ENCODE measurements around the gene KCNH6. TPM values are rescaled to one million over a fixed set of nuclear protein-coding genes. Genes with fewer than 3 reads are reported as not detected.

Gene KCNH6
- total RNA-seq, 1 donor from 2014 or later, result not detected

GRCh38 chr17:63595132-63595531, 72.0 kb downstream of the KCNH6 start:
- no peaks in the 10 kb centered on the region for H3K27me3 ChIP-seq (ENCODE audit: control insufficient read depth, insufficient read depth, low read length)
- TF ChIP-seq, protein P1, sequence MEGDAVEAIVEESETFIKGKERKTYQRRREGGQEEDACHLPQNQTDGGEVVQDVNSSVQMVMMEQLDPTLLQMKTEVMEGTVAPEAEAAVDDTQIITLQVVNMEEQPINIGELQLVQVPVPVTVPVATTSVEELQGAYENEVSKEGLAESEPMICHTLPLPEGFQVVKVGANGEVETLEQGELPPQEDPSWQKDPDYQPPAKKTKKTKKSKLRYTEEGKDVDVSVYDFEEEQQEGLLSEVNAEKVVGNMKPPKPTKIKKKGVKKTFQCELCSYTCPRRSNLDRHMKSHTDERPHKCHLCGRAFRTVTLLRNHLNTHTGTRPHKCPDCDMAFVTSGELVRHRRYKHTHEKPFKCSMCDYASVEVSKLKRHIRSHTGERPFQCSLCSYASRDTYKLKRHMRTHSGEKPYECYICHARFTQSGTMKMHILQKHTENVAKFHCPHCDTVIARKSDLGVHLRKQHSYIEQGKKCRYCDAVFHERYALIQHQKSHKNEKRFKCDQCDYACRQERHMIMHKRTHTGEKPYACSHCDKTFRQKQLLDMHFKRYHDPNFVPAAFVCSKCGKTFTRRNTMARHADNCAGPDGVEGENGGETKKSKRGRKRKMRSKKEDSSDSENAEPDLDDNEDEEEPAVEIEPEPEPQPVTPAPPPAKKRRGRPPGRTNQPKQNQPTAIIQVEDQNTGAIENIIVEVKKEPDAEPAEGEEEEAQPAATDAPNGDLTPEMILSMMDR (IDR thresholded peaks at IDR 0.05; ENCODE audit: insufficient read depth, low read length, severe bottlenecking), result no peak
- no peak for DNase-seq (ENCODE audit: low read depth)
- H3K36me3 ChIP-seq (ENCODE audit: control insufficient read depth, insufficient read depth, low read length), result peaks cover 8% of the 10 kb centered on the region
- no peak overlapping the region for H3K4me3 ChIP-seq (ENCODE audit: low read depth, low read length)
- FAIRE-seq, result no peak

Other genes starting within 250 kb of the KCNH6 start
- 24.5 and 30.5 TPM in 2 replicates for gene CYB561, start 77.1 kb upstream of the KCNH6 start, total RNA-seq
- gene ACE, start 46.3 kb upstream of the KCNH6 start, total RNA-seq, result 0.13 TPM in 1 of 2 replicates, not detected in the other
- gene DCAF7, start 27.1 kb downstream of the KCNH6 start, total RNA-seq, result 9.5 and 10.6 TPM in 2 replicates
- 11.5 and 11.6 TPM in 2 replicates for gene TACO1, start 77.5 kb downstream of the KCNH6 start, total RNA-seq
- gene MAP3K3, start 99.1 kb downstream of the KCNH6 start, total RNA-seq, result 10.1 and 11.1 TPM in 2 replicates
- 0.53 and 0.90 TPM in 2 replicates for gene LIMD2, start 176.8 kb downstream of the KCNH6 start, total RNA-seq
- 10.5 and 14.1 TPM in 2 replicates for gene STRADA, start 218.4 kb downstream of the KCNH6 start, total RNA-seq